Activated naive CD8-positive, alpha-beta T cell treated with anti-CD3 and anti-CD28 coated beads, Interleukin-2, amount 10 ng/mL, durations not matched to agents 7 days and 5 days (primary cell): Measurements from ENCODE around the gene KIRREL3. TPM values are rescaled to one million over a fixed set of nuclear protein-coding genes. Genes with fewer than 3 reads are reported as not detected.

Experiments used
- ATAC-seq: fragments of 150-1000 bp; cut with Tn5 transposase; one replicate; pipeline ENCODE4 v1.10.0; 2021; ENCODE audit warnings: low read depth, moderate library complexity
- POLR2A ChIA-PET: fragments of 350-600 bp; sonication (Branson Sonifier 250); formaldehyde crosslinking; loops from one replicate; lab custom pipeline; 2021; ENCODE audit warnings: antibody characterized with exemption; lab: Charles Lee
- DNase-seq: peaks from one replicate; pipeline ENCODE4 v3.0.0; 2021
- H3K27ac Mint-ChIP-seq: one replicate; pipeline ENCODE4 v1.8.0; 2022; ENCODE audit warnings: mild to moderate bottlenecking, mixed read lengths
- H3K27me3 Mint-ChIP-seq: one replicate; pipeline ENCODE4 v1.8.0; 2022; ENCODE audit warnings: mild to moderate bottlenecking, moderate library complexity, mixed read lengths
- H3K36me3 Mint-ChIP-seq: one replicate; pipeline ENCODE4 v1.8.0; 2021; ENCODE audit warnings: mild to moderate bottlenecking, mixed read lengths
- H3K4me1 Mint-ChIP-seq: one replicate; pipeline ENCODE4 v1.8.0; 2021; ENCODE audit warnings: mixed read lengths
- H3K4me3 Mint-ChIP-seq: one replicate; pipeline ENCODE4 v1.8.0; 2022; ENCODE audit warnings: mild to moderate bottlenecking, moderate library complexity, mixed read lengths
- H3K9me3 Mint-ChIP-seq: one replicate; pipeline ENCODE4 v1.8.0; 2021; ENCODE audit warnings: mixed read lengths
- total RNA-seq, 2 experiments: library from RNA; stranded (reverse); gene quantifications; one replicate each; pipeline ENCODE4 v1.2.3, GENCODE V29; 2021

KIRREL3 gene
- total RNA-seq, 2 experiments from 2014 or later, result not detected

GRCh38 chr11:126546191-126546590 is 454.4 kb downstream of the KIRREL3 start:
- H3K27ac Mint-ChIP-seq, result no peak overlapping the region
- POLR2A ChIA-PET, result no interaction called here

GRCh38 chr11:126545057-126545555 is 455.5 kb downstream of the KIRREL3 start:
- POLR2A ChIA-PET, result no interaction called here
- Mint-ChIP-seq H3K36me3 (no peaks in the 10 kb centered on the region), H3K4me3 (no peak overlapping the region), H3K4me1 (no peaks in the 10 kb centered on the region), H3K27me3 (peaks cover 14% of the 10 kb centered on the region), H3K9me3 (no peaks in the 10 kb centered on the region), H3K27ac (no peak overlapping the region)
- DNase-seq (no peak), ATAC-seq (no peak)

More at GRCh38 chr11:126546191-126546590, 454.4 kb downstream of the KIRREL3 start:
- Mint-ChIP-seq H3K4me1 (no peaks in the 10 kb centered on the region), H3K9me3 (no peaks in the 10 kb centered on the region), H3K36me3 (no peaks in the 10 kb centered on the region), H3K27me3 (peaks cover 14% of the 10 kb centered on the region), H3K4me3 (no peak overlapping the region)
- DNase-seq (no peak), ATAC-seq (no peak)

GRCh38 chr11:126544108-126545056 is 456.2 kb downstream of the KIRREL3 start:
- POLR2A ChIA-PET, result no interaction called here
- ATAC-seq (no peak), DNase-seq (no peak)
- Mint-ChIP-seq H3K4me1 (no peaks in the 10 kb centered on the region), H3K27me3 (peaks cover 14% of the 10 kb centered on the region), H3K36me3 (no peaks in the 10 kb centered on the region), H3K9me3 (no peaks in the 10 kb centered on the region), H3K27ac (no peak overlapping the region), H3K4me3 (no peak overlapping the region)

GRCh38 chr11:126543691-126544090 is 456.9 kb downstream of the KIRREL3 start:
- H3K27ac Mint-ChIP-seq, result no peak overlapping the region
- H3K4me1 Mint-ChIP-seq, result no peaks in the 10 kb centered on the region
- no peaks in the 10 kb centered on the region for H3K36me3 Mint-ChIP-seq
- H3K4me3 Mint-ChIP-seq, result no peak overlapping the region
- ATAC-seq (no peak), DNase-seq (no peak)
- H3K9me3 Mint-ChIP-seq, result no peaks in the 10 kb centered on the region
- POLR2A ChIA-PET, result no interaction called here
- H3K27me3 Mint-ChIP-seq, result peaks cover 14% of the 10 kb centered on the region

- no peaks in the 10 kb centered on the region for H3K9me3 Mint-ChIP-seq
- no peaks in the 10 kb centered on the region for H3K36me3 Mint-ChIP-seq
- peaks cover 15% of the 10 kb centered on the region for H3K27me3 Mint-ChIP-seq
- DNase-seq (no peak), ATAC-seq (no peak)
- H3K4me1 Mint-ChIP-seq, result no peaks in the 10 kb centered on the region
- no peak overlapping the region for H3K4me3 Mint-ChIP-seq
- POLR2A ChIA-PET, result no interaction called here
- H3K27ac Mint-ChIP-seq, result no peak overlapping the region
These were observed 458.1 kb downstream of the KIRREL3 start for GRCh38 chr11:126542334-126543015.

- H3K27me3 Mint-ChIP-seq, result peaks cover 9% of the 10 kb centered on the region
- no peaks in the 10 kb centered on the region for H3K4me1 Mint-ChIP-seq
- POLR2A ChIA-PET, result no interaction called here
- H3K36me3 Mint-ChIP-seq, result no peaks in the 10 kb centered on the region
- H3K9me3 Mint-ChIP-seq, result no peaks in the 10 kb centered on the region
- no peak overlapping the region for H3K27ac Mint-ChIP-seq
- DNase-seq (no peak), ATAC-seq (no peak)
- no peak overlapping the region for H3K4me3 Mint-ChIP-seq
These were observed 462.5 kb downstream of the KIRREL3 start for GRCh38 chr11:126538071-126538470.

- no peak for ATAC-seq
- H3K36me3 Mint-ChIP-seq, result no peaks in the 10 kb centered on the region
- no peaks in the 10 kb centered on the region for H3K4me1 Mint-ChIP-seq
- no peak overlapping the region for H3K4me3 Mint-ChIP-seq
- no peak for DNase-seq
- no peak overlapping the region for H3K27ac Mint-ChIP-seq
- POLR2A ChIA-PET, result no interaction called here
- H3K27me3 Mint-ChIP-seq, result peaks cover 6% of the 10 kb centered on the region
- no peaks in the 10 kb centered on the region for H3K9me3 Mint-ChIP-seq
These were observed 463.1 kb downstream of the KIRREL3 start for GRCh38 chr11:126537492-126537891.

GRCh38 chr11:126534141-126534805 is 466.3 kb downstream of the KIRREL3 start:
- POLR2A ChIA-PET, result no interaction called here
- DNase-seq, result no peak
- no peak for ATAC-seq
- Mint-ChIP-seq H3K27ac (no peak overlapping the region), H3K4me3 (no peak overlapping the region), H3K27me3 (peaks cover 6% of the 10 kb centered on the region), H3K4me1 (no peaks in the 10 kb centered on the region), H3K36me3 (no peaks in the 10 kb centered on the region), H3K9me3 (no peaks in the 10 kb centered on the region)

GRCh38 chr11:126533560-126533959 is 467.0 kb downstream of the KIRREL3 start:
- Mint-ChIP-seq H3K4me3 (no peak overlapping the region), H3K36me3 (no peaks in the 10 kb centered on the region), H3K27me3 (peaks cover 6% of the 10 kb centered on the region), H3K9me3 (no peaks in the 10 kb centered on the region), H3K4me1 (no peaks in the 10 kb centered on the region), H3K27ac (no peak overlapping the region)
- POLR2A ChIA-PET, result no interaction called here
- ATAC-seq (no peak), DNase-seq (no peak)

- Mint-ChIP-seq H3K4me1 (no peaks in the 10 kb centered on the region), H3K36me3 (no peaks in the 10 kb centered on the region), H3K27me3 (no peaks in the 10 kb centered on the region), H3K27ac (no peak overlapping the region), H3K9me3 (no peaks in the 10 kb centered on the region), H3K4me3 (no peak overlapping the region)
- DNase-seq (no peak), ATAC-seq (no peak)
- POLR2A ChIA-PET, result no interaction called here
These were observed 470.2 kb downstream of the KIRREL3 start for GRCh38 chr11:126530416-126530815.

GRCh38 chr11:126529037-126529436 is 471.5 kb downstream of the KIRREL3 start:
- Mint-ChIP-seq H3K27ac (no peak overlapping the region), H3K9me3 (no peaks in the 10 kb centered on the region), H3K4me3 (no peak overlapping the region), H3K36me3 (no peaks in the 10 kb centered on the region), H3K4me1 (no peaks in the 10 kb centered on the region), H3K27me3 (no peaks in the 10 kb centered on the region)
- ATAC-seq (no peak), DNase-seq (no peak)
- POLR2A ChIA-PET, result no interaction called here

- POLR2A ChIA-PET, result no interaction called here
- ATAC-seq (no peak), DNase-seq (no peak)
- Mint-ChIP-seq H3K4me3 (no peak overlapping the region), H3K27ac (no peak overlapping the region), H3K9me3 (no peaks in the 10 kb centered on the region), H3K27me3 (no peaks in the 10 kb centered on the region), H3K4me1 (no peaks in the 10 kb centered on the region), H3K36me3 (no peaks in the 10 kb centered on the region)
These were observed 472.5 kb downstream of the KIRREL3 start for GRCh38 chr11:126528075-126528474.

- ATAC-seq (no peak), DNase-seq (no peak)
- Mint-ChIP-seq H3K27ac (no peak overlapping the region), H3K4me3 (no peak overlapping the region), H3K9me3 (no peaks in the 10 kb centered on the region), H3K27me3 (no peaks in the 10 kb centered on the region), H3K4me1 (no peaks in the 10 kb centered on the region), H3K36me3 (no peaks in the 10 kb centered on the region)
- POLR2A ChIA-PET, result no interaction called here
These were observed 472.9 kb downstream of the KIRREL3 start for GRCh38 chr11:126527651-126528050.
